Measurements from ENCODE around the gene SAPCD2. TPM values are rescaled to one million over a fixed set of nuclear protein-coding genes. Genes with fewer than 3 reads are reported as not detected.

The SAPCD2 gene
- total and polyA plus RNA-seq, 2 of the 4 experiments (the other 2 are of a cell fraction): 3.4 to 4.9 TPM

- H3K14ac ChIP-seq (replicated peaks; ENCODE audit: low read depth, low read length): no peak overlapping the region
- H3K27ac ChIP-seq (ENCODE audit: insufficient read depth, low read length): no peak overlapping the region
Measured at GRCh38 chr9:137015976-137016375, 54.4 kb downstream of the SAPCD2 start.

More at GRCh38 chr9:137015976-137016375, 54.4 kb downstream of the SAPCD2 start:
- Histone ChIP-seq H2AK5ac (ENCODE audit: low read depth, low read length) (no peak overlapping the region), H3K56ac (ENCODE audit: extremely low read depth, insufficient read depth, low read length) (no peak overlapping the region), H2AK9ac (replicated peaks; ENCODE audit: low read depth, low read length, poor library complexity) (no peak overlapping the region), H3K4me3 (ENCODE audit: insufficient read depth, low read depth, low read length) (no peak overlapping the region), H3K23ac (ENCODE audit: low read depth, low read length) (no peak overlapping the region), H4K8ac (ENCODE audit: low read depth in 2 of 2, low read length in 2 of 2) (no peak overlapping the region), H4K5ac (ENCODE audit: low read depth, low read length) (no peak overlapping the region), H2BK15ac (ENCODE audit: low read depth, low read length) (no peak overlapping the region), H2BK20ac (ENCODE audit: low read depth, low read length) (no peak overlapping the region), H3K9me1 (ENCODE audit: insufficient read depth, low read length) (no peaks in the 10 kb centered on the region), H3K36me3 (ENCODE audit: control insufficient read depth, insufficient read depth, low read length) (peaks cover 42% of the 10 kb centered on the region; the same call in 1 of the 2 replicates), H3K4me2 (ENCODE audit: low read depth, low read length) (no peak overlapping the region), H2BK120ac (ENCODE audit: low read depth, low read length) (no peak overlapping the region), H3K4me1 (ENCODE audit: control insufficient read depth, insufficient read depth, low read length) (no peaks in the 10 kb centered on the region), H3K18ac (ENCODE audit: low read depth, low read length) (no peak overlapping the region), H3K27me3 (ENCODE audit: control insufficient read depth, insufficient read depth, low read length) (no peaks in the 10 kb centered on the region), H2AFZ (replicated peaks; ENCODE audit: low read length, poor library complexity) (no peak overlapping the region), H4K20me1 (ENCODE audit: insufficient read depth, low read length) (no peaks in the 10 kb centered on the region; the same call in 1 of the 2 replicates), H3K79me1 (ENCODE audit: low read depth in 1 of 2, low read length in 2 of 2) (no peaks in the 10 kb centered on the region), H4K91ac (ENCODE audit: insufficient read depth, low read depth, low read length) (no peak overlapping the region), H3K9me3 (ENCODE audit: control insufficient read depth, insufficient read depth, low read length) (no peaks in the 10 kb centered on the region), H3K9ac (ENCODE audit: low read depth, low read length) (no peak overlapping the region), H3K4ac (ENCODE audit: low read depth, low read length) (no peak overlapping the region), H2BK5ac (ENCODE audit: low read depth, low read length, poor library complexity, severe bottlenecking) (no peak overlapping the region)
- no TSS peak for BruUV-seq (replicated peaks)
- 96% methylated on average over 19 of the region's 21 CpGs; no CpG with 5 or more reads in 1 of the 2 experiments for WGBS, 2 experiments (ENCODE audit: extremely low coverage in 2 of 2, insufficient read length in 1 of 2)
- ATAC-seq (ENCODE audit: low read depth): no peak
- CTCF ChIA-PET: no interaction called here
- dilution Hi-C loops (cut with HindIII; ENCODE audit: low sequenced_read_pairs, unreplicated experiment): no loop called here
- TF ChIP-seq FOS (IDR thresholded peaks at IDR 0.05; ENCODE audit: low read depth, low read length) (no peak), CEBPB (IDR thresholded peaks at IDR 0.05; ENCODE audit: low read depth, low read length) (no peak), RAD21 (IDR thresholded peaks at IDR 0.05; ENCODE audit: low read length) (no peak), CTCF (conservative IDR thresholded peaks at IDR 0.05; ENCODE audit: low read depth, low read length) (no peak), NFE2L2 (IDR thresholded peaks at IDR 0.05; ENCODE audit: low read depth, low read length) (no peak), BHLHE40 (IDR thresholded peaks at IDR 0.05; ENCODE audit: low read depth, low read length) (no peak), SMC3 (IDR thresholded peaks at IDR 0.05; ENCODE audit: low read depth, low read length) (no peak)
- in situ Hi-C loops (cut with MboI; ENCODE audit: low sequenced_read_pairs): no loop called here
- DNase-seq: no peak
- intact Hi-C loops (cut with micrococcal nuclease): no loop called here
- POLR2A ChIA-PET (ENCODE audit: unreplicated experiment): no interaction called here
